Stomach (tissue), 9 donors: ENCODE data around the gene TTLL3. TPM values are rescaled to one million over a fixed set of nuclear protein-coding genes. Genes with fewer than 3 reads are reported as not detected.

Experiments used
- DNase-seq, 2 donors: peaks; one replicate each; pipeline versions ENCODE4 v3.0.0 to v3.0.0-alpha.2; 2013 to 2019
- H3K27ac ChIP-seq, 5 donors: fragments of 200-600 bp in 4 of 5; sonication (generic) in 4 of 5; one replicate each; pipeline ENCODE4 v1.5.1; 2013 to 2019; ENCODE audit warnings: mild to moderate bottlenecking in 1 of 5, moderate library complexity in 1 of 5
- H3K27me3 ChIP-seq, 3 donors: fragments of 200-600 bp; sonication (generic); one replicate each; pipeline ENCODE4 v1.5.1; 2017 to 2019; ENCODE audit warnings: mixed run types in 1 of 3
- H3K36me3 ChIP-seq, 4 donors: fragments of 200-600 bp; sonication (generic); 1 replicate in 3 of 4; 2 replicates in 1 of 4; pipeline ENCODE4 v1.5.1; 2016 to 2019
- H3K4me1 ChIP-seq, 4 donors: fragments of 200-600 bp; sonication (generic); one replicate each; pipeline ENCODE4 v1.5.1; 2016 to 2019
- H3K4me3 ChIP-seq, 4 donors: fragments of 200-600 bp; sonication (generic) in 3 of 4; one replicate each; pipeline ENCODE4 v1.5.1; 2016 to 2019; ENCODE audit warnings: mild to moderate bottlenecking in 1 of 4
- H3K9me3 ChIP-seq, 4 donors: fragments of 200-600 bp; sonication (generic); one replicate each; pipeline ENCODE4 v1.5.1; 2016 to 2019
- CTCF ChIP-seq, 7 experiments: fragments of 450-650 bp in 4 of 7; fragments of 200-600 bp in 3 of 7; sonication (generic) in 3 of 7; IDR thresholded peaks; one replicate each; pipeline ENCODE4 v1.5.1; 2016 to 2019; ENCODE audit warnings: antibody characterized with exemption in 7 of 7, control low read depth in 2 of 7, mild to moderate bottlenecking in 1 of 7
- EP300 ChIP-seq: sonication (generic); formaldehyde crosslinking; IDR thresholded peaks from one replicate; pipeline ENCODE4 v1.6.1; 2017; ENCODE audit warnings: antibody characterized with exemption
- POLR2A ChIP-seq, 4 donors: fragments of 450-650 bp; IDR thresholded peaks; one replicate each; pipeline ENCODE4 v1.6.1; 2016; ENCODE audit warnings: antibody characterized with exemption in 4 of 4, control low read depth in 2 of 4, mild to moderate bottlenecking in 1 of 4, moderate library complexity in 1 of 4
- POLR2AphosphoS5 ChIP-seq, 3 donors: sonication (generic); formaldehyde crosslinking; IDR thresholded peaks; one replicate each; pipeline ENCODE4 v1.6.1; 2016; ENCODE audit warnings: antibody characterized with exemption in 3 of 3
- WGBS, 5 donors: extraction: QIAGEN DNeasy Blood & Tissue Kit in 3 of 5; methylation state at CpG; one replicate each; pipeline versions ENCODE4 v1.1.5 to v1.1.7; 2013 to 2018; 5-methylcytosine and 5-hydroxymethylcytosine counted together
- intact Hi-C: fragments of 100-400 bp; cut with DNase I; formaldehyde crosslinking; loops from one replicate; pipeline ENCODE4 v1.15.1; 2023; ENCODE audit warnings: low total_unique reads
- polyA plus RNA-seq, 3 donors: library from polyadenylated mRNA; stranded (reverse); fragments of 200-250 nt; gene quantifications; one replicate each; pipeline ENCODE4 v1.2.3, GENCODE V29; 2013
- total RNA-seq, 5 donors: library from RNA; depleted of rRNA; stranded (reverse); fragments of >200 nt; gene quantifications; one replicate each; pipeline versions ENCODE4 v1.1.0 to v1.2.3, GENCODE V29; 2014 to 2016
- donor health status: healthy with polysubstance abuse.
- donor health status: Bipolar disorder and iron deficiency.
- donor health status: healthy.

Gene TTLL3
- total and polyA plus RNA-seq, 8 donors, result 6.7 to 593 (median 77.4) TPM

- H3K27ac ChIP-seq, result no peak overlapping the region
- H3K4me1 ChIP-seq, result peaks cover 0 to 22% (median 4%) of the 10 kb centered on the region in 4 donors
- H3K9me3 ChIP-seq, result no peaks in the 10 kb centered on the region
- DNase-seq, result no peak
- intact Hi-C loops, result no loop called here
- no peaks in the 10 kb centered on the region for H3K27me3 ChIP-seq
- TF ChIP-seq CTCF (IDR thresholded peaks at IDR 0.05) (no peak), EP300 (no peak), POLR2AphosphoS5 (IDR thresholded peaks at IDR 0.05) (no peak), POLR2A (IDR thresholded peaks at IDR 0.05) (no peak)
- 91 to 100% (median 97%) methylated on average over 3 to 14 of the region's 14 CpGs for WGBS, 5 donors
- no peak overlapping the region for H3K4me3 ChIP-seq
- H3K36me3 ChIP-seq, result peaks cover 52 to 100% (median 98%) of the 10 kb centered on the region in 4 donors
Observed at GRCh38 chr3:9783954-9784353, 26.1 kb upstream of the TTLL3 start.

GRCh38 chr3:9784965-9785364 lies 25.1 kb upstream of the TTLL3 start:
- Histone ChIP-seq H3K9me3 (no peaks in the 10 kb centered on the region), H3K27me3 (no peaks in the 10 kb centered on the region), H3K36me3 (peaks cover 62 to 100% (median 99%) of the 10 kb centered on the region in 4 donors), H3K4me1 (peaks cover 0 to 15% (median 0%) of the 10 kb centered on the region in 4 donors), H3K27ac (no peak overlapping the region), H3K4me3 (no peak overlapping the region)
- TF ChIP-seq EP300, result no peak
- TF ChIP-seq CTCF (IDR thresholded peaks at IDR 0.05), result no peak
- TF ChIP-seq POLR2A (IDR thresholded peaks at IDR 0.05), result no peak
- no peak for TF ChIP-seq POLR2AphosphoS5 (IDR thresholded peaks at IDR 0.05)
- no peak for DNase-seq
- 95 to 98% (median 97%) methylated on average over 4 of the region's 4 CpGs for WGBS, 5 donors
- intact Hi-C loops, result no loop called here

- Histone ChIP-seq H3K36me3 (peaks cover 57 to 100% (median 99%) of the 10 kb centered on the region in 4 donors), H3K4me1 (peaks cover 0 to 14% (median 4%) of the 10 kb centered on the region in 4 donors), H3K9me3 (no peaks in the 10 kb centered on the region), H3K4me3 (no peak overlapping the region), H3K27me3 (no peaks in the 10 kb centered on the region), H3K27ac (no peak overlapping the region)
- intact Hi-C loops, result no loop called here
- WGBS, 5 donors, result 58 to 76% (median 66%) methylated on average over 7 of the region's 7 CpGs
- no peak for DNase-seq
- TF ChIP-seq CTCF (IDR thresholded peaks at IDR 0.05) (no peak), EP300 (no peak), POLR2AphosphoS5 (IDR thresholded peaks at IDR 0.05) (no peak), POLR2A (IDR thresholded peaks at IDR 0.05) (no peak)
Observed at GRCh38 chr3:9785602-9786001, 24.5 kb upstream of the TTLL3 start.

GRCh38 chr3:9786209-9786739 lies 23.8 kb upstream of the TTLL3 start:
- no peak for DNase-seq
- Histone ChIP-seq H3K9me3 (no peaks in the 10 kb centered on the region), H3K27ac (no peak overlapping the region), H3K27me3 (no peaks in the 10 kb centered on the region), H3K4me3 (no peak overlapping the region), H3K4me1 (peaks cover 3 to 14% (median 10%) of the 10 kb centered on the region in 4 donors), H3K36me3 (peaks cover 50 to 97% (median 95%) of the 10 kb centered on the region in 4 donors)
- intact Hi-C loops, result no loop called here
- no peak for TF ChIP-seq EP300
- no peak for TF ChIP-seq CTCF (IDR thresholded peaks at IDR 0.05)
- TF ChIP-seq POLR2A (IDR thresholded peaks at IDR 0.05), result no peak
- no peak for TF ChIP-seq POLR2AphosphoS5 (IDR thresholded peaks at IDR 0.05)
- WGBS, 5 donors, result 87 to 95% (median 91%) methylated on average over 5 to 7 of the region's 7 CpGs
